OCI-LY1 (cell line): ENCODE data around the gene C1QTNF5.
A peak's percentile ranks its signal among the peaks of the same experiment; 100 is the strongest.

ENCODE experiments used
- H2AFZ ChIP-seq: fragments of 200-600 bp; sonication (generic), shearing (Covaris generic); 2 replicates; pipeline ENCODE4 v1.6.0; 2014; ENCODE audit warnings: antibody characterized with exemption, mild to moderate bottlenecking, low read length
- H3F3A ChIP-seq: fragments of 200-600 bp; sonication (generic), shearing (Covaris generic); 2 replicates; pipeline ENCODE4 v1.6.0; 2014; ENCODE audit warnings: mild to moderate bottlenecking, antibody characterized with exemption, low read length, moderate library complexity; ENCODE audit not compliant: insufficient read depth
- H3K27ac ChIP-seq: fragments of 200-600 bp; sonication (generic); 2 replicates; pipeline ENCODE4 v1.5.1; 2014; ENCODE audit warnings: low read length, mixed run types, mild to moderate bottlenecking, low read depth; ENCODE audit not compliant: poor library complexity, severe bottlenecking
- H3K27me3 ChIP-seq: fragments of 200-600 bp; sonication (generic); 2 replicates; pipeline ENCODE4 v1.6.0; 2014; ENCODE audit warnings: antibody characterized with exemption, mild to moderate bottlenecking, low read length, moderate library complexity; ENCODE audit not compliant: insufficient read depth
- H3K36me3 ChIP-seq: fragments of 200-600 bp; sonication (generic); 2 replicates; pipeline ENCODE4 v1.6.1; 2014; ENCODE audit warnings: mild to moderate bottlenecking, antibody characterized with exemption, low read length, moderate library complexity, mixed read lengths; ENCODE audit not compliant: insufficient read depth
- H3K4me1 ChIP-seq: fragments of 200-600 bp; sonication (generic); 2 replicates; pipeline ENCODE4 v1.5.1; 2014; ENCODE audit warnings: mild to moderate bottlenecking, low read length, moderate library complexity; ENCODE audit not compliant: insufficient read depth, severe bottlenecking
- H3K4me2 ChIP-seq: fragments of 200-600 bp; sonication (generic), shearing (Covaris generic); 2 replicates; pipeline ENCODE4 v1.6.1; 2014; ENCODE audit warnings: low read length
- H3K4me3 ChIP-seq: fragments of 200-600 bp; sonication (generic); 2 replicates; pipeline ENCODE4 v1.5.1; 2014; ENCODE audit warnings: low read length, low read depth, mild to moderate bottlenecking, mixed read lengths; ENCODE audit not compliant: poor library complexity, severe bottlenecking
- H3K79me2 ChIP-seq: fragments of 200-600 bp; shearing (Covaris generic); 2 replicates; pipeline ENCODE4 v1.6.1; 2016; ENCODE audit warnings: mixed run types, low read length, mixed read lengths; ENCODE audit not compliant: insufficient read depth
- H3K9ac ChIP-seq: fragments of 200-600 bp; sonication (generic), shearing (Covaris generic); 2 replicates; pipeline ENCODE4 v1.6.1; 2014; ENCODE audit warnings: mild to moderate bottlenecking, low read length, mixed read lengths
- H3K9me2 ChIP-seq: fragments of 200-600 bp; sonication (generic), shearing (Covaris generic); 2 replicates; pipeline ENCODE4 v1.6.1; 2014; ENCODE audit warnings: low read depth, mild to moderate bottlenecking, low read length, mixed read lengths
- H3K9me3 ChIP-seq: fragments of 200-600 bp; shearing (Covaris generic); 2 replicates; pipeline ENCODE4 v1.6.1; 2014; ENCODE audit warnings: low read length, mixed read lengths
- H4K20me1 ChIP-seq: fragments of 200-600 bp; sonication (generic), shearing (Covaris generic); 2 replicates; pipeline ENCODE4 v1.6.0; 2016; ENCODE audit warnings: mild to moderate bottlenecking, low read length; ENCODE audit not compliant: insufficient read depth
- EZH2 ChIP-seq: fragments of 200-600 bp; sonication (generic), shearing (Covaris generic); IDR thresholded peaks from 2 replicates; pipeline ENCODE4 v1.8.0; 2017; ENCODE audit warnings: borderline replicate concordance, mixed run types, mild to moderate bottlenecking, antibody characterized with exemption, low read length, moderate library complexity, mixed read lengths
- TF ChIP-seq, protein P1 (sequence below): fragments of 200-600 bp; sonication (generic), shearing (Covaris generic); IDR thresholded peaks from 2 replicates; pipeline ENCODE4 v1.5.1; 2017; ENCODE audit warnings: mild to moderate bottlenecking, antibody characterized with exemption, low read length, moderate library complexity, mixed read lengths

C1QTNF5 gene

DNA sequence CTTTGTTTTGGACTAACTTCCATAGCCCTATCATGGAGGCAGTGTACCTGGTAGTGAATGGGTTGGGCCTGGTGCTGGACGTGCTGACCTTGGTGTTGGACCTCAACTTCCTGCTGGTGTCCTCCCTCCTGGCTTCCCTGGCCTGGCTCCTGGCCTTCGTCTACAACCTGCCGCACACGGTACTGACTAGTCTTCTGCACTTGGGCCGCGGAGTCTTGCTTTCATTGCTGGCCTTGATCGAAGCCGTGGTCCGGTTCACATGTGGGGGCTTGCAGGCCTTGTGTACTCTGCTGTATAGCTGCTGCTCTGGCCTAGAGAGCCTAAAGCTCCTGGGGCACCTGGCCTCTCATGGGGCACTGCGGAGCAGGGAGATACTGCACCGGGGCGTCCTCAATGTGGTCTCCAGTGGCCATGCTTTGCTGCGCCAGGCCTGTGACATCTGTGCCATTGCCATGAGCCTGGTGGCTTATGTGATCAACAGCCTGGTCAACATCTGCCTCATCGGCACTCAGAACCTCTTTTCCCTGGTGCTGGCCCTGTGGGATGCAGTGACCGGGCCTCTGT is 5.5 kb downstream of the C1QTNF5 start:
- TF ChIP-seq, protein P1, sequence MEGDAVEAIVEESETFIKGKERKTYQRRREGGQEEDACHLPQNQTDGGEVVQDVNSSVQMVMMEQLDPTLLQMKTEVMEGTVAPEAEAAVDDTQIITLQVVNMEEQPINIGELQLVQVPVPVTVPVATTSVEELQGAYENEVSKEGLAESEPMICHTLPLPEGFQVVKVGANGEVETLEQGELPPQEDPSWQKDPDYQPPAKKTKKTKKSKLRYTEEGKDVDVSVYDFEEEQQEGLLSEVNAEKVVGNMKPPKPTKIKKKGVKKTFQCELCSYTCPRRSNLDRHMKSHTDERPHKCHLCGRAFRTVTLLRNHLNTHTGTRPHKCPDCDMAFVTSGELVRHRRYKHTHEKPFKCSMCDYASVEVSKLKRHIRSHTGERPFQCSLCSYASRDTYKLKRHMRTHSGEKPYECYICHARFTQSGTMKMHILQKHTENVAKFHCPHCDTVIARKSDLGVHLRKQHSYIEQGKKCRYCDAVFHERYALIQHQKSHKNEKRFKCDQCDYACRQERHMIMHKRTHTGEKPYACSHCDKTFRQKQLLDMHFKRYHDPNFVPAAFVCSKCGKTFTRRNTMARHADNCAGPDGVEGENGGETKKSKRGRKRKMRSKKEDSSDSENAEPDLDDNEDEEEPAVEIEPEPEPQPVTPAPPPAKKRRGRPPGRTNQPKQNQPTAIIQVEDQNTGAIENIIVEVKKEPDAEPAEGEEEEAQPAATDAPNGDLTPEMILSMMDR: no peak
- TF ChIP-seq EZH2: no peak
- Histone ChIP-seq H3K36me3 (no peaks in the 10 kb centered on the region; the same call in 1 of the 2 replicates), H3K79me2 (0 out of 2 replicates have a peak, but pooled peaks cover 2% of the 10 kb centered on the region), H3K4me3 (peak overlapping the region; percentile 95), H2AFZ (no peak overlapping the region), H3K9me3 (no peaks in the 10 kb centered on the region), H3K27ac (peak overlapping the region; percentile 58), H4K20me1 (no peaks in the 10 kb centered on the region), H3K4me1 (peaks cover 59% of the 10 kb centered on the region), H3K27me3 (0 out of 2 replicates have a peak, but pooled peaks cover 4% of the 10 kb centered on the region), H3K9me2 (no peaks in the 10 kb centered on the region), H3K4me2 (peak overlapping the region; percentile 93), H3K9ac (peak overlapping the region; percentile 94), H3F3A (no peaks in the 10 kb centered on the region)

DNA sequence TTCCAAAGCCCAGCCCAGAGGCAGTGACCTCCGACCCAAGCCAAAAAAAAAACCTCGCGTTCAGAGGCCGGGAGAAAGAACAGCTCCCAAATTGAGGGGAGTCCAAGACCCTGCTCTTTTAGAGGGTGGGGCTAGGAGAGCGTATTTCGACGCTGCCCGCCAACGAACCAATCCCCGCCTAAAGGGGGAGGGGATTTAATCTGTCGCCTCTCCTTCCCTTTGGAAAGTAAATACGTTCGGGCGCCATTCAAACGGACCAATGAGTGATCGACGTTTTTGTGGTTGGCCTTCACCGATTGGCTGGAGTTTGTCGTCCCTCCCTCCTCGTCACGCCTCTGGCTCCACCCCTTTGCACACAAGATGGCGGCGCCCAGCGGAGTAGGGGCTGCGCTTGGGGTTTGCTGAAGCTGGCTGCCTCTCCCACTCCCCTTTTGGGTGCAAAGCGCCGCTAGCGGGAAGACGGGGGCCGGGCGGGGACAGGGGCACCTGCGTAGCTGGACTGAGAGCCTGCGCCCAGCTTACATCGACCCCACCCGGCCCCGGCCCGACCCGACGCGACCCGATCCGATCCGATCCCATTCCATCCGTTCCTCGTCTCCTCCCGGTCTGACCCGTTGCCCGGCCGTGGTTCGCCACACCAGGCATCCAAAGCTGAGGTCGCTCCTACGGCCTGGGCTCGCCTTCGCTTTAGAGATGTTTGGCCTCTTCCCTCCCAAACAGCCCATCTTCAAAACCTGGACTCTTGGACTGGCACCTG is 6.3 kb downstream of the C1QTNF5 start, which contains the start of gene RNF26:
RNF26 (plus strand) TSS at position 354 of the 757 bp plus-strand sequence. CDS start 596 bp downstream, outside the sequence.
- Histone ChIP-seq H2AFZ (peak within 1 kb of the TSS; percentile 78; the same call in 1 of the 2 replicates), H3K27me3 (0 out of 2 replicates have a peak, but pooled peaks cover 3% of the 10 kb centered on the region), H3K27ac (peak within 1 kb of the TSS; percentile 61), H3K9ac (peak within 1 kb of the TSS; percentile 94), H3K79me2 (0 out of 2 replicates have a peak, but pooled peaks cover 2% of the 10 kb centered on the region), H3K4me2 (peak within 1 kb of the TSS; percentile 93), H3K9me3 (no peaks in the 10 kb centered on the region), H3F3A (no peaks in the 10 kb centered on the region), H3K36me3 (no peaks in the 10 kb centered on the region; the same call in 1 of the 2 replicates), H3K4me1 (peaks cover 51% of the 10 kb centered on the region), H3K4me3 (peak within 1 kb of the TSS; percentile 95), H3K9me2 (no peaks in the 10 kb centered on the region), H4K20me1 (no peaks in the 10 kb centered on the region)
- TF ChIP-seq, protein P1: no peak
- no peak for TF ChIP-seq EZH2

- H3K9me3 ChIP-seq: no peaks in the 10 kb centered on the region
- H4K20me1 ChIP-seq: no peaks in the 10 kb centered on the region
- H3K27me3 ChIP-seq: no peaks in the 10 kb centered on the region
- peaks cover 33% of the 10 kb centered on the region for H3K4me1 ChIP-seq
- H3K9ac ChIP-seq: no peak overlapping the region
- H3F3A ChIP-seq: no peaks in the 10 kb centered on the region
- no peaks in the 10 kb centered on the region for H3K36me3 ChIP-seq
- no peaks in the 10 kb centered on the region for H3K9me2 ChIP-seq
- 0 out of 2 replicates have a peak, but pooled peaks cover 2% of the 10 kb centered on the region for H3K79me2 ChIP-seq
- H3K27ac ChIP-seq: no peak overlapping the region
- H3K4me3 ChIP-seq: no peak overlapping the region
- no peak overlapping the region for H3K4me2 ChIP-seq
- H2AFZ ChIP-seq: no peak overlapping the region
- no peak for TF ChIP-seq EZH2
- TF ChIP-seq, protein P1: no peak
Observed at GRCh38 chr11:119332111-119332765, 8.4 kb downstream of the C1QTNF5 start.
